SK-N-MC (cell line): ENCODE results near the gene RAMACL.

Experiments used
- DNase-seq: peaks from one replicate; pipeline ENCODE4 v3.0.0-alpha.2; 2011; ENCODE audit warnings: low read depth, low spot score
- H3K27ac ChIP-seq: fragments of 200-600 bp; sonication (generic); 2 replicates; pipeline ENCODE4 v1.5.1; 2016; ENCODE audit warnings: mixed run types
- H3K36me3 ChIP-seq: fragments of 200-600 bp; sonication (generic); 2 replicates; pipeline ENCODE4 v1.6.1; 2017; ENCODE audit warnings: antibody characterized with exemption, low read length, mixed read lengths; ENCODE audit not compliant: insufficient read depth
- H3K4me3 ChIP-seq: fragments of 200-600 bp; sonication (generic); 2 replicates; pipeline ENCODE4 v1.5.1; 2016
- H3K9ac ChIP-seq: fragments of 200-600 bp; sonication (generic); 2 replicates; pipeline ENCODE4 v1.8.0; 2017; ENCODE audit warnings: mixed run types, mixed read lengths; ENCODE audit not compliant: insufficient read length
- H3K9me3 ChIP-seq: fragments of 200-600 bp; sonication (generic); 2 replicates; pipeline ENCODE4 v1.6.1; 2017; ENCODE audit warnings: low read depth, mild to moderate bottlenecking, antibody characterized with exemption, low read length, moderate library complexity, mixed read lengths
- EZH2 ChIP-seq: fragments of 200-600 bp; sonication (generic); IDR thresholded peaks from one replicate; pipeline ENCODE4 v1.6.1; 2017; ENCODE audit warnings: antibody characterized with exemption
- FOXP2 ChIP-seq: optimal IDR thresholded peaks from 2 replicates; pipeline ENCODE3; 2011; ENCODE audit warnings: mild to moderate bottlenecking, moderate library complexity; ENCODE audit not compliant: insufficient read depth; ENCODE audit errors: extremely low read length, control extremely low read depth
- POLR2AphosphoS5 ChIP-seq: IDR thresholded peaks from 2 replicates; pipeline ENCODE4 v1.6.1; 2012; ENCODE audit warnings: mild to moderate bottlenecking, low read depth, low read length, borderline replicate concordance

The RAMACL gene

DNA sequence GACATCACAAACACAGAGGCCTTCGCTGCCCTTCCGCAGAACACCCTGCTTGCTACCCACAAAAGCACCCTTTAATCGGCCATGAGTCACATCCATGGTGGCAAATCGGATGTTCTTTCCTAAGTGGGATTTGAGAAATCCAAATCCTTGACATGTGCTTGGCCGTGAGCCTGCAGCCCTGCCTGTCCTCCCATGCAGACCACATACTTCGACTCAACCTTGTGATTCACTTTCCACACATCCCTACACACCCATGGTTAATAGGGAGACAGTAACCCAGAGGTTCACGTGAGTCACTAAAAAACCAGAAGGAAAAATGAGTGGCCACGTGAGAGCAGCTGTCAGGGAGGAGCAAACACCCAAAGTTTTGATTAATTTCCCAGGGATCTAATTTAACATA is 19.4 kb downstream of the RAMACL start:
- H3K9ac ChIP-seq, result no peak overlapping the region
- TF ChIP-seq POLR2AphosphoS5, result no peak
- no peak for TF ChIP-seq FOXP2
- no peak for TF ChIP-seq EZH2
- no peak for DNase-seq
- H3K9me3 ChIP-seq, result no peaks in the 10 kb centered on the region
- H3K27ac ChIP-seq, result no peak overlapping the region
- H3K36me3 ChIP-seq, result no peaks in the 10 kb centered on the region
- H3K4me3 ChIP-seq, result no peak overlapping the region

DNA sequence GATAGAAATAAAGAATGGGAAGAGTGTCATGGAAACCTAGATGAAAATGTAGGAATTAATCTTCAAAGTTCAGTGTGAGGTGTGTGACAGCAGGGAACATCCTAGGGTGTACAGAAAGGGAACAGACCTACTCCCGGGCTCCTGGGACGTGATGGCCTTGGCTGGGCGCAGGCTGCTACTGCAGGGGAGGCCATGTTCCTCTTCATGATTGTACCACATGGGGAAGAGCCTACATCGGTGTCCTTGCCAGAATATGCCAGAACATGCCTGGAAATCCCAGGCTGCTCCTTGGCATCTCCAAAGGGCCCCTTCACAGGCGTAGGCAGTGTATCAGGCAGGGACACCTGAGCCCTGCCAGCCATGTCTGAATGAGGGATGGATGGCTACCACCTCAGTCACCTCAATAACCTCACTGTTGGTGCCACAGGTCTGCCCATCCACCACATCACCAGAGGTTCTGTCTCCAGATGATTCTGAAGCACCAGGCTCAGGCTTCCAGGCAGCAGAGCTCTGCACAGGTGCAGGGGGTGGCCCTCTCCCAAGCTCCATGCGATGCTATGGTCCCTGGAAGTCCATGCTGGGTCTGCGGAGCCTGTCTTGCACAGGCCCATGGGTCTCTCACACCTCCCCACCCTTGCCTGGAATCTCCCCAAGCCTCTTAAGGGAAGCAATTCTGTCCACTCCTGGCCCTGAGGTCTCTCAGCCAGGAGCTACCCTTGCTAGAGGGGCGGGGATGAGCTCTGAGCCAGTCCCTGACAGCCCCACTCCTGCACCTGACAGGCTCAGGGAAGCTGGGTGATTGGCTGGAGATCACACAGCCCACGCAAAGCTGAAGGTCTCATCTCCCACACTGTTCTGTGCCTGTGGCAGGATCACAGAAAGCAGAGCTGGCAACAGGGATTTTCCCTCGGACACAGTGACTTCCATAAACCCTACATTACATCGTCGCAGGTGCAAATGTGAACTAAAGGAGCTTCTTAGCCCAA is 20.2 kb downstream of the RAMACL start:
- H3K27ac ChIP-seq, result no peak overlapping the region
- no peak for TF ChIP-seq POLR2AphosphoS5
- TF ChIP-seq EZH2, result no peak
- no peak for TF ChIP-seq FOXP2

DNA sequence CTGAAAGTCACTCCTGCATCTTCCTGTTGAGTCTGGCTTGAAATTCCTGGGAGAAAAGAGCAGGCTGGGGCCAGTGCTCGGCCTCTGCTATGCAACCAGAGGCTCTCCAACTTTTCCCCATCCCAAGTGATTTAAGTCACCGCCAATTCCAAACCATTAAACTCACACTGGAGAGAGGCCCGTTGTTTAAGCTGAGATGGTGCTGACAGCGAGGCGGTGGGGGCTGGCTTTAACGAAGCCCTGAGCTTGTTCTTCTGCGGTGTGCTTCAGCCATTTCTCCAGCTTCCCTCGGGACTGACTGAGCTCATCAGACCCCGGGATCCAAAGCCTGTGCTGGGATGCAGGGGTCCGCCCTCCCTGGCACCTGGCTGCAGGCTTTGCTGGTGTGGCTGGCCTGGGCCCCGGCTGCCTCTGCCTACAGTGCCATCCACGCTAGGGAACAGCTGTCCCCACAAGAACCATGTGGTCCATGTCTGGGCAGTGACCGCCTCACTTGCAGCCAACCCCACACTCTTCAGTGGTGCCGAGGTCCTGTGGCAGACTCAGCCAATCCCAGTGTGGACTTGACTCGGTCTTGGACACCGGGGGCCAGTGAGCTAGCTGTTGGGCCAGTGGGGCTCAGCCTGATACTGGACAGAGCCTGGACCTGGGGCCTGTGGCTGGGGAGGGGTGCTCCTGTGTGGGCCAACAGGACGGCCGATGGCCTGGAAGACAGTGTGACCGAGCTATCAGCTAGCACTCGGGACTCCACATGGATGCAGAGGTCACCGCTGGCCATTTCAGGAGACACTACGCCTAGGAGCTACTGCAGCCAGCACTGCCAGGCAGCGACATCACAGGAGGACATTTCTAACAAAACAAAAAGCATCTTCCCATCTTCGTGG is 21.2 kb downstream of the RAMACL start:
- H3K9ac ChIP-seq, result no peak overlapping the region
- no peak overlapping the region for H3K4me3 ChIP-seq
- no peaks in the 10 kb centered on the region for H3K9me3 ChIP-seq
- no peak overlapping the region for H3K27ac ChIP-seq
- no peaks in the 10 kb centered on the region for H3K36me3 ChIP-seq
- no peak for DNase-seq
- TF ChIP-seq POLR2AphosphoS5 (no peak), EZH2 (no peak)

More for the DNA sequence above, 20.2 kb downstream of the RAMACL start:
- no peaks in the 10 kb centered on the region for H3K9me3 ChIP-seq
- H3K4me3 ChIP-seq, result no peak overlapping the region
- no peak for DNase-seq
- no peaks in the 10 kb centered on the region for H3K36me3 ChIP-seq
- no peak overlapping the region for H3K9ac ChIP-seq

DNA sequence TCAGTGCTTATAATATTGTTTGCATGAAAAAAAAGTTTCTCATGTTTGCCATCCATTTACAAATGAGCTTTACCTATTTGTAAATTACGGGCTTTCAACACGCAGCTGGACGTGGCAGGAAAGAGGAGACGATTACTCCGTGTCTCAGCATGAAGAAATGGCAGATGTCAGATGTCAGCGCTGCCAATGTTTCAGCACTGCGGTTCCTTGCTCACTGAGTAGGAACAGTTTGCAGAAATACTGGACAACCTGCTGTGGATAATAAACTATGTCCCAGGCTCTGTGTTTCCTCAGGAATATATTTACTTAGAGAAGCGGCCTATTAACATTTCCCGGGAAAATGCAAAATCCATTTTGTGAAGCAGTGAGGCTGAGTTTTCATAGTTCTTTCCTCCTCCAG is 22.7 kb downstream of the RAMACL start:
- no peak overlapping the region for H3K9ac ChIP-seq
- no peak for TF ChIP-seq FOXP2
- no peak for TF ChIP-seq POLR2AphosphoS5
- TF ChIP-seq EZH2, result no peak
- H3K9me3 ChIP-seq, result no peaks in the 10 kb centered on the region
- no peaks in the 10 kb centered on the region for H3K36me3 ChIP-seq
- no peak overlapping the region for H3K4me3 ChIP-seq
- DNase-seq, result no peak
- no peak overlapping the region for H3K27ac ChIP-seq

DNA sequence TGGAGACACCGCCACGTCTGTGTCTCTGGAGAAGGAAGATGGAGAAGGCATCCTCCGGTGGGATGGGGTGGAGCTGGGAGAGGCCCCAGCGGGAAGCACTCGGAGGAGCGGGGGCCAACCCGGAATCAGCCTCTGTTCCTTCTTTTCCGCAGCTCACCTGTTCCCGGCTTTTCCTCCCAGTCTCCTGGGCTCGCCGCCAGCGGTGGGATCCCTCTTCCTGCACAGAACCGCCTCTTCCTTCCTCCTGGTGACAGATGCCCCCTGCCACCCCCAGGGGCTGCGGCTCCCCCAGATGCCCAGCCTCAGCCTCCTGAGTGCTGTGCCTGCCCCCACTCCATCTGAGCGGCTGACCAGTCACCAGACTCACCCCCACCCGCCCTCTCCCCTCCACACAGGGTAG is 23.3 kb downstream of the RAMACL start:
- no peak for TF ChIP-seq EZH2
- no peak for TF ChIP-seq FOXP2
- TF ChIP-seq POLR2AphosphoS5, result no peak
- DNase-seq, result no peak
- no peak overlapping the region for H3K27ac ChIP-seq
- no peaks in the 10 kb centered on the region for H3K9me3 ChIP-seq
- no peaks in the 10 kb centered on the region for H3K36me3 ChIP-seq
- no peak overlapping the region for H3K9ac ChIP-seq
- no peak overlapping the region for H3K4me3 ChIP-seq

DNA sequence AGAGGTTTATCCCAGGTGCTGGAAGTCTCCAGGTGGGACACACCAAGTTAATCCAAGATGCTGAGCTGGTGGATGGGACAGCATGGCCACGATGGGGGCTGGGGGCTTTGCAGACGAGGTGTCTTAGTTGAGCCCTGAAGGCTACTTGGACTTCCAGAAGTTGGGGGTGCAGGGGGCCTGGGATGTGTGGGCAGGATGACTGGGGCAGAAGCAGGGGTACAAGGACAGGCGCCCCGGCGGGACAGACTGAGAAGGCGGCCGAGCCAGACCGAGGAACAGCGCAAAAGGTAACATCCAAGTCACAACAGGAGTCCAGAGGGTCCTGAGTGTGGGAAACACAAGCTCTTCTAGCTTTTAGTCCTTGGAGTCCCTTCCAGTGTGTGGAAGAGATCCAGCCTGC is 23.8 kb downstream of the RAMACL start:
- TF ChIP-seq FOXP2 (no peak), EZH2 (no peak), POLR2AphosphoS5 (no peak)
- H3K9me3 ChIP-seq, result no peaks in the 10 kb centered on the region
- H3K4me3 ChIP-seq, result no peak overlapping the region
- no peaks in the 10 kb centered on the region for H3K36me3 ChIP-seq
- no peak overlapping the region for H3K27ac ChIP-seq
- no peak overlapping the region for H3K9ac ChIP-seq
- no peak for DNase-seq

DNA sequence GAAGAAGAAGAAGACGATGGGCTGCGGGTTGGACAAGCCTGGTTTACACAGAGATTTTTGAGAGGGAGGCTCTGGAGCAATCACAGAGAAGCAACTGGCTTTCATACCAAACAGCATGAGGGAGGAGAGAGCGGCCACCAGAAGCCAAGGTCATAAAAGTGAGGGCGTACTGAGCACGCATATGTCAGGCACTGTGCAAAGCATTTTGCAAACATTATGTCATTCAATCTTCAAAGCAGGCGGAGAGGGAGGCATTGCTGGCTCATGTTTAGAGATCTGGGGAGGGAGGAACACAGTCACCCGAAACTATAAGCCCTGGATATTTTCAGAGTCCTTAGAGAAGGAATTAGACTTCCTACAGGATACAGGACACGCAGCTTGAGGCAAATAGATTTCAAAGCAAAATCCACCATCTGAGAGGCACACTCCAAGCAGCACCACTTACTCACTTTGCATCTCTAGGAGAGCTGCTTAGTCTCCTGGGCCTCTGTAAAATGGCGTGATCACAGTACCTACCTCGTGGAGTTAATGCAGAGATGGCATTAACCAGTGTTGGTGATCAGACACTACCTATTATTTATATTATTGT is 24.6 kb downstream of the RAMACL start:
- Histone ChIP-seq H3K27ac (no peak overlapping the region), H3K4me3 (no peak overlapping the region), H3K9me3 (no peaks in the 10 kb centered on the region), H3K9ac (no peak overlapping the region), H3K36me3 (no peaks in the 10 kb centered on the region)
- TF ChIP-seq EZH2, result no peak
- no peak for DNase-seq

DNA sequence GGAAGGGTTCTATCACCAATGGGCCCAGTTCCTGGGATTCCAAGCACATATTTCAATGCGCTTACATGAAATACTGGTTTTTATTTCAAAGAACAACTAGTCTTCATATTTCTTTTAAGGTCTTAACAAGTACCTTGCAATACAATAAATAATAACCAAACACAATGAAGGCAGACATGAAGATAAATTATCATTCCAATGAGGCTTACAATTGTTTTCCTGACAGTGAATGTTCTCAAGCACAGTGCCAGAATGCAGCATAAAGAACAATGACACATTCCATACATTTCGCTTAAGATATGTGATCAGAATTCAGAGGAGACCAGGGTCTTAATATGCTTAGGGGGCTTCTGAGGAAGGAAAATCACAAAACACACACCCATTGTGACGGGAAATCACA is 26.3 kb downstream of the RAMACL start:
- no peak for DNase-seq
- no peak overlapping the region for H3K27ac ChIP-seq
- TF ChIP-seq POLR2AphosphoS5 (no peak), EZH2 (no peak), FOXP2 (no peak)

More for the DNA sequence above, 26.3 kb downstream of the RAMACL start:
- Histone ChIP-seq H3K36me3 (no peaks in the 10 kb centered on the region), H3K9me3 (no peaks in the 10 kb centered on the region), H3K4me3 (no peak overlapping the region), H3K9ac (no peak overlapping the region)
